Stimulated activated CD4-positive, alpha-beta T cell treated with anti-CD3 and anti-CD28 coated beads, Interleukin-15, amount 100 ng/mL, for 48 hours (primary cell): ENCODE measurements around the gene COL8A1.
A peak's percentile ranks its signal among the peaks of the same experiment; 100 is the strongest.
"Not testable (repeated sequence)": the region's sequence is repeated elsewhere in the genome, so short reads cannot be mapped to it uniquely, and the experiment has no call there.

Source experiments
- DNase-seq, 2 donors: peaks; one replicate each; pipeline ENCODE4 v3.0.0-alpha.2; 2020; ENCODE audit warnings: low read depth in 2 of 2

COL8A1 gene

GRCh38 chr3:99708207-99708745 is 69.9 kb downstream of the COL8A1 start:
- DNase-seq, result no peak

DNA sequence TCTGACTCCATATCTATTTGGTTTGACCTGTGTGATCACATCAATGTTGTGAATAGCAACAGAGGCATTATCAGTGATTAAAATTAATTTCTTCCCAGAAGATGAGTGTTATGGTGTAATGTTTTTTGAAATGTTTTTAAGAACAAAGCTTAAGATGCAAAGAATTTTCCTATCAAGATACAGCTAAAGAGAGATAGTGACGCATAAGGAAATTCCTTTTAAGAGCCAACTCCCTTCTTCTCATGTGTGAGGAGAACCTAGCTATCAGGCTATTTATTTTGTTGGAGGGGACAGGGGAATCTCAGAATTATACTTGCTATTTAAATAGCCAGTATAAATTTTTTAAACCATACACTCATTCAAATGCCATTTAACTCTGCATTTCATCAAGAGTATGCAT is 71.3 kb downstream of the COL8A1 start:
- DNase-seq, result no peak

DNA sequence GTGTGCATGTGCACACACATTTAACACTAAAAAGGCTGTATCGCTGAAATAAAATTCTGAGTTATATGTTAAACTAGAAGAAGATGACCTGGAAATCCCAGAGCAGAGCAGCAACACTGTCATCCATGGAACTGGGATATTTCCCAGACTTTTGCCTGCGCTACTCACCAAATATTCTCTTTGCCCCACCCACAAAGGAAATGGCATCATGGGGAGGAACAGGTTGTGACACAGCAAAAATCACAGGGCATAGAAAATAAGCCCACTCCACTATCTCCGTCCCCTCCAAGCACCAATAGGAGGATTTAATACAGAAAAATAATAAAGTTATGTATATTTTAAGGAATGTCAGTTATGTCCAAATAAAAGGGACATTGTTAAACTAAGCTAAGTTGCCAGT is 71.7 kb downstream of the COL8A1 start:
- no peak for DNase-seq

DNA sequence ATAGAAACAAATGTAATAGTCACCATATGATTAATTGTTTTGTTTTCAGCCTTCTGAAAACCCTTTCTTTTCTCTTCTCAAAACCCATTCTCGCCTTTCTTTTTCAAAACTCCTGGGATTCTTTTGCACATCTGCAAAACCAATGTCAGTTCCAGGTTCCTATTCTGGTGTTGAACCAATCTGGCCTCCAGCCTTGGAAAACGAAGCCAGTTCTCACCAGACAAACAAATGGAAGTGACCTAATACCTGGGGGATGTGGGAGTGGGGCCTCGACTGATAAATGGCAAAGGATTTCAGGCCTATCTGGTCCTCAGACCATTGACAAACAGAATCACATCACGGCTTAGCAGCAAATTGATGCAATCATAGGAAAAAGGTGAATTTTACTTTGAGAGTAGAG is 73.0 kb downstream of the COL8A1 start:
- no peak for DNase-seq

- DNase-seq, result no peak
Measured at GRCh38 chr3:99712291-99712954, 74.0 kb downstream of the COL8A1 start.

- no peak for DNase-seq
Measured at GRCh38 chr3:99713440-99713839, 75.0 kb downstream of the COL8A1 start.

DNA sequence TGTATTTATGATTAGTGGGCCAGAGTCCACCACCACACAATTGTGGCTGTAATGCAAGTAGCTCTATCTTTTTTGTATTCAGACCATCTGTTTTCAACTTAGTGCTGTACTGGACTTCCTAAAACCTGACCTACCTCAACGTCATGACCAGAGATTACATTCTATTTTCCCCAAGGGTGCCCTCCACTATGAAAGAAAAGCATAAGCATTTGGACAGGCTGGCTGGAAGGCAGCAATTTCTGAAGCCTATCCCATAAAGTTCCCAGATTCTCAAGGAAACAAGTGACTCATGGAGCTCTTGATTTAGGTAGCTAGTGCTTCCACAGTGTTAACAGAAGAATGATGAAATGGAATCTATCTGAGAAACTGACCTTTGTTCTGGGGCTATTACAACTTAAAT is 75.8 kb downstream of the COL8A1 start:
- no peak for DNase-seq

- DNase-seq, result no peak
Measured at GRCh38 chr3:99714575-99714974, 76.2 kb downstream of the COL8A1 start.

GRCh38 chr3:99716463-99716995 is 78.1 kb downstream of the COL8A1 start:
- no peak for DNase-seq

- DNase-seq, result no peak
Measured at GRCh38 chr3:99720985-99721632, 82.7 kb downstream of the COL8A1 start.

GRCh38 chr3:99721633-99722007 is 83.2 kb downstream of the COL8A1 start:
- no peak for DNase-seq

- no peak for DNase-seq
Measured at GRCh38 chr3:99724276-99724675, 85.9 kb downstream of the COL8A1 start.

- no peak for DNase-seq
Measured at GRCh38 chr3:99730870-99731269, 92.5 kb downstream of the COL8A1 start.

DNA sequence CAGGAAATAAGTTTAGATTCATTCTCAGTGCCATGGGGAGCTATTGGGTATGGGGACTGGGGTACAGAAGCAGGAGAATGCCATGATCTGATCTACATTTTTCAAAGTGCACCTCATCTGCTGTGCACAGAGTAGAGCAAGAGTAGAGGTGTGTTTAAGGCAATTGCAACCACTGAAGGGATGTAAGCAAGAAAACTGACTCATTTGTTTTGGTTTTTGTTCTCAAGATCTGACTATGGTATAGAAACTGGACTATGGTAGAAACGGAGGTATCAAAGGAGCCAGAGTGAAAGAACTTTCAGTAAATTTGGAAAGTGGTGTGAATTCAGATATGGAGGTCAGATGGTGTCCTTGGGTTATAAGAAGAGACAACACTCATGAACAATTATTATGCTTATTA is 93.1 kb downstream of the COL8A1 start:
- no peak for DNase-seq

GRCh38 chr3:99740371-99740770 is 102.0 kb downstream of the COL8A1 start:
- not testable (repeated sequence) for DNase-seq

- DNase-seq, result no peak
Measured at GRCh38 chr3:99741588-99741987, 103.2 kb downstream of the COL8A1 start.

DNA sequence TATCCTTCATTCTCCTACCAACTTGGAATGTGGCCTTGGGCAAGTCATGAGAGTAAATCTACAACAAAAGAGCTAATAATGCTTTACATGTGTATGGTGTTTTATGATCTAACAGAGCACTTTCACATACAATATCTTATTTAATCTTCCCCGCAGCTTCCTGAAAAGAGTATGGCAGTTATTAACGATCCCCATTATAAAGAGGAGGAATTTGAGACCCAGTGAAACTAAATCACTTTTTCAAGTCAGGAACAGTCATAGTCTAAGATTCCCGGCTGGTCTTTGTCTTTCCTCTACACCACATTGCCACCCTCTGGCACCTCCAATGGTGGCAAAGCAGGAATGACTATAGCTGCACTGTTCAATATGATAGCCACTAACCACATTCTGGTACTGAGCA is 109.5 kb downstream of the COL8A1 start:
- DNase-seq, result no peak

GRCh38 chr3:99751649-99752048 is 113.3 kb downstream of the COL8A1 start:
- no peak for DNase-seq

DNA sequence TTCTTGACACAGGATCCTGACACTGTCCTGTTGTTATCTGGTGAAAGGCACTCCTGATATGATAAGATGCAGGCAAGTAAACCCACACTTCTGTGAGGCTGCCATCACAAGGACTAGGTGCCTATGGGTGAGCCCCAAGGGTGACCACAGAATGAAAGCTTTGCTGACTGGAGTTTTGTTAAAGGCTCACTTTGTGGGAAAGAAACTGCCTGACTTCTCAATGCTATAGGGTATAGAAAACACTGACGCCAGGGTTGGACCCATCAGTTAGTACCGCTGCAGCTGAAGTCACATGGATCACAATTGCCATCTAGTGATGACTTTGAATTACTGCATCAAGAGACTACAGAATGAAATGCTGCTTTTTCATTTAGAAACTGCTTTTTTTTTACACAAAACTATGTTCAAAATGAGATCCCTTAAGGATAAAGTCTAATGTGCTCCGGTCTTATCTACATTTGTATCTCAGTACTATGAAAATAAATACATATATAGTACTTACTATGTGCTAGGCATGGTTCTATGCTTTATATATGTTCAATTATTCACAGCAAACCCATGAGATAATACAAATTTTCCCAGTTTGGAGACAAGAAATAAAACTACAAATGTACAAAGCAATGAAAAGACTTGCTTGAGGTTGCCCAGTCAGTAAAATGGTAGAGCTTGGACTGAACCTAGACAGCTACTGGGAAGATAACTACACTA is 115.0 kb downstream of the COL8A1 start:
- peak in 1 of 2 donors; percentile 2 for DNase-seq

DNA sequence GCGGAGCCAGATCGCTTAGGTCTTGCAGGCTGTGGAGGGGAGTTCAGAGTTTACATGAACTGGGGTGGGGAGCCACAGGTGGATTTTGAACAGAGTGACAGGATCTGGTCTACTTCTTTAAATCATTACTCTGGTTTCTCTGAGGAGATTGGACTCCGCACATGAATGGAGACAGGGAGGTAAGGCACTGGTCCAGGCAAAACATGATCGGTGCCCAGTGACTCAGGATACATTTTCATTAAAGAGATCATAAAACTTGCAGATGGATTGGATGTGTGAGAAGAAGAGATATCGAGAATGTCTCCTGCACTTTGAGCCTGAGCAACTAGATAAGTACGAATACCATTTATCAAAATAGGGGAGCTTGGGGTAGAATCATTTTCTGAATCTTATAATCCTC is 117.4 kb downstream of the COL8A1 start:
- DNase-seq, result no peak

- no peak for DNase-seq
Measured at GRCh38 chr3:99757966-99758365, 119.6 kb downstream of the COL8A1 start.

GRCh38 chr3:99758502-99759177 is 120.2 kb downstream of the COL8A1 start:
- no peak for DNase-seq
